H1 (cell line): ENCODE data around the gene TIMP3. TPM values are rescaled to one million over a fixed set of nuclear protein-coding genes. Genes with fewer than 3 reads are reported as not detected.

Source experiments
- CTCF ChIA-PET: fragments of 300-600 bp; sonication (Branson Sonifier 250); formaldehyde crosslinking; loops from one replicate; lab custom pipeline; 2021; ENCODE audit not compliant: partially characterized antibody; lab: Charles Lee
- POLR2A ChIA-PET: fragments of 300-600 bp; sonication (Branson Sonifier 250); formaldehyde crosslinking; loops from one replicate; lab custom pipeline; 2021; ENCODE audit warnings: inconsistent platforms; ENCODE audit not compliant: partially characterized antibody; lab: Charles Lee
- DNase-seq, 2 experiments: peaks; one replicate each; pipeline versions ENCODE4 v3.0.0 to v3.0.0-alpha.2; 2010 to 2022; ENCODE audit warnings: low spot score in 2 of 2, low read depth in 1 of 2, mixed read lengths in 1 of 2
- FAIRE-seq: peaks from 2 replicates; lab custom pipeline; 2011; peaks lifted over from hg19 to GRCh38; lab: Jason Lieb, UNC
- H2AFZ ChIP-seq: 2 replicates; pipeline ENCODE4 v1.8.1; 2012; ENCODE audit warnings: low read length, inconsistent platforms
- H2AK5ac ChIP-seq: 2 replicates; pipeline ENCODE4 v1.6.1; 2013; ENCODE audit warnings: low read depth, low read length
- H2BK120ac ChIP-seq: replicated peaks from 2 replicates; pipeline ENCODE3; 2013; ENCODE audit warnings: low read depth, low read length, inconsistent platforms
- H2BK12ac ChIP-seq: 2 replicates; pipeline ENCODE4 v1.6.1; 2013; ENCODE audit warnings: low read depth, low read length
- H2BK15ac ChIP-seq: 2 replicates; pipeline ENCODE4 v1.6.1; 2013; ENCODE audit warnings: low read length
- H2BK20ac ChIP-seq: 2 replicates; pipeline ENCODE4 v1.6.1; 2013; ENCODE audit warnings: low read length
- H2BK5ac ChIP-seq: 2 replicates; pipeline ENCODE4 v1.6.1; 2013; ENCODE audit warnings: low read depth, low read length
- H3K14ac ChIP-seq: 2 replicates; pipeline ENCODE4 v1.6.1; 2013; ENCODE audit warnings: inconsistent platforms; ENCODE audit not compliant: insufficient read length
- H3K18ac ChIP-seq: 2 replicates; pipeline ENCODE4 v1.6.1; 2013; ENCODE audit warnings: low read length; ENCODE audit errors: extremely low read depth
- H3K23ac ChIP-seq: 2 replicates; pipeline ENCODE4 v1.6.1; 2013; ENCODE audit warnings: inconsistent platforms; ENCODE audit not compliant: insufficient read length
- H3K23me2 ChIP-seq: 2 replicates; pipeline ENCODE4 v1.6.1; 2013; ENCODE audit warnings: low read depth, low read length
- H3K27ac ChIP-seq: 2 replicates; pipeline ENCODE4 v1.6.1; 2011; ENCODE audit warnings: low read depth, low read length, inconsistent platforms
- H3K27me3 ChIP-seq, 4 experiments: replicated peaks in 1 of 4; 1 replicate in 1 of 4; 2 replicates in 3 of 4; pipeline versions ENCODE4 v1.6.1 to v1.8.1; 2011 to 2013; ENCODE audit warnings: low read length in 3 of 4, mild to moderate bottlenecking in 3 of 4, inconsistent platforms in 2 of 4, mixed read lengths in 2 of 4, moderate library complexity in 1 of 4; ENCODE audit not compliant: control insufficient read depth in 3 of 4, insufficient read depth in 3 of 4; ENCODE audit errors: extremely low read depth in 1 of 4
- H3K36me3 ChIP-seq, 4 experiments: 2 replicates each; pipeline versions ENCODE4 v1.6.1 to v1.8.1; 2011 to 2013; ENCODE audit warnings: mild to moderate bottlenecking in 4 of 4, low read length in 3 of 4, moderate library complexity in 2 of 4, control low read depth in 1 of 4, inconsistent platforms in 1 of 4; ENCODE audit not compliant: insufficient read depth in 4 of 4, control insufficient read depth in 2 of 4
- H3K4ac ChIP-seq: replicated peaks from 2 replicates; pipeline ENCODE3; 2013; ENCODE audit warnings: low read length, low read depth, mixed read lengths, inconsistent platforms; ENCODE audit not compliant: insufficient read length
- H3K4me1 ChIP-seq, 4 experiments: replicated peaks in 1 of 4; 1 replicate in 1 of 4; 2 replicates in 3 of 4; pipeline versions ENCODE4 v1.6.1 to v1.8.1; 2011 to 2013; ENCODE audit warnings: low read length in 3 of 4, inconsistent platforms in 2 of 4, mixed read lengths in 1 of 4; ENCODE audit not compliant: insufficient read depth in 4 of 4, control insufficient read depth in 3 of 4
- H3K4me2 ChIP-seq, 2 experiments: 2 replicates each; pipeline versions ENCODE4 v1.6.1 to v1.8.1; 2011 to 2013; ENCODE audit warnings: low read depth in 2 of 2, low read length in 2 of 2, control low read depth in 1 of 2, inconsistent platforms in 1 of 2, mild to moderate bottlenecking in 1 of 2; ENCODE audit not compliant: insufficient read depth in 1 of 2
- H3K4me3 ChIP-seq, 4 experiments: fragments of 200-600, 300-600 bp in 1 of 4; sonication (generic), shearing (Covaris generic), sonication (Bioruptor Twin) in 1 of 4; 2 replicates each; pipeline versions ENCODE4 v1.5.1 to v1.8.1; 2011 to 2016; ENCODE audit warnings: low read length in 4 of 4, low read depth in 3 of 4, control low read depth in 2 of 4, inconsistent platforms in 2 of 4, mild to moderate bottlenecking in 2 of 4, mixed read lengths in 1 of 4, moderate library complexity in 1 of 4; ENCODE audit not compliant: insufficient read depth in 2 of 4; ENCODE audit errors: extremely low read depth in 1 of 4
- H3K56ac ChIP-seq: replicated peaks from 2 replicates; pipeline ENCODE3; 2013; ENCODE audit warnings: low read depth, mild to moderate bottlenecking, mixed read lengths, low read length, inconsistent platforms; ENCODE audit not compliant: insufficient read length
- H3K79me1 ChIP-seq: 2 replicates; pipeline ENCODE4 v1.6.1; 2013; ENCODE audit warnings: low read depth, low read length, control low read depth
- H3K79me2 ChIP-seq, 2 experiments: 2 replicates each; pipeline versions ENCODE4 v1.6.1 to v1.8.1; 2012 to 2013; ENCODE audit warnings: low read length in 2 of 2, mild to moderate bottlenecking in 2 of 2, inconsistent platforms in 1 of 2; ENCODE audit not compliant: insufficient read depth in 2 of 2, control insufficient read depth in 1 of 2
- H3K9ac ChIP-seq, 4 experiments: replicated peaks in 1 of 4; 1 replicate in 1 of 4; 2 replicates in 3 of 4; pipeline versions ENCODE4 v1.6.1 to v1.8.1; 2011 to 2013; ENCODE audit warnings: low read depth in 3 of 4, low read length in 3 of 4, control low read depth in 2 of 4, mild to moderate bottlenecking in 2 of 4, moderate library complexity in 2 of 4, inconsistent platforms in 1 of 4; ENCODE audit errors: extremely low read depth in 1 of 4
- H3K9me3 ChIP-seq, 2 experiments: 2 replicates each; pipeline versions ENCODE4 v1.6.1 to v1.8.1; 2012 to 2013; ENCODE audit warnings: mild to moderate bottlenecking in 2 of 2, moderate library complexity in 2 of 2, control low read depth in 1 of 2, inconsistent platforms in 1 of 2, low read depth in 1 of 2, low read length in 1 of 2, mixed read lengths in 1 of 2; ENCODE audit not compliant: insufficient read depth in 2 of 2
- H4K20me1 ChIP-seq, 2 experiments: replicated peaks in 1 of 2; 2 replicates each; pipeline versions ENCODE3 to v1.8.1; 2011 to 2013; ENCODE audit warnings: inconsistent platforms in 2 of 2, low read length in 2 of 2, mild to moderate bottlenecking in 1 of 2; ENCODE audit not compliant: insufficient read depth in 2 of 2, control insufficient read depth in 1 of 2
- H4K5ac ChIP-seq: 2 replicates; pipeline ENCODE4 v1.6.1; 2013; ENCODE audit warnings: low read length, low read depth, mixed read lengths, inconsistent platforms; ENCODE audit not compliant: insufficient read length
- H4K8ac ChIP-seq: 2 replicates; pipeline ENCODE4 v1.8.0; 2013; ENCODE audit warnings: mild to moderate bottlenecking, moderate library complexity, low read length, inconsistent platforms; ENCODE audit not compliant: insufficient read depth; ENCODE audit errors: extremely low read depth
- H4K91ac ChIP-seq: replicated peaks from 2 replicates; pipeline ENCODE3; 2013; ENCODE audit warnings: low read length, mixed read lengths, inconsistent platforms; ENCODE audit not compliant: insufficient read length
- ASH2L ChIP-seq: fragments of 200-600, 300-600 bp; sonication (generic); IDR thresholded peaks from one replicate; pipeline ENCODE4 v1.7.1; 2017; ENCODE audit warnings: low read length
- GTF2F1 ChIP-seq: IDR thresholded peaks from 2 replicates; pipeline ENCODE4 v1.6.1; 2012; ENCODE audit warnings: low read depth, low read length, improper control_type of control experiment, borderline replicate concordance
- KDM5A ChIP-seq: fragments of 200-600 bp; IDR thresholded peaks from 2 replicates; pipeline ENCODE4 v1.7.1; 2012; ENCODE audit warnings: mild to moderate bottlenecking, low read length, inconsistent platforms, mixed read lengths
- PHF8 ChIP-seq: fragments of 200-600 bp; sonication (generic); conservative IDR thresholded peaks from 2 replicates; pipeline ENCODE4 v1.7.1; 2012; ENCODE audit warnings: low read depth, mild to moderate bottlenecking, inconsistent platforms, low read length, moderate library complexity
- POLR2AphosphoS5 ChIP-seq: IDR thresholded peaks from 2 replicates; pipeline ENCODE4 v1.6.1; 2011; ENCODE audit warnings: low read depth, low read length
- WGBS, 2 experiments: shearing (Covaris generic) in 1 of 2; methylation state at CpG; one replicate each; pipeline versions ENCODE4 v1.1.6 to v1.1.7; 2013 to 2015; ENCODE audit warnings: low lambda C conversion rate in 2 of 2, mixed read lengths in 2 of 2, inconsistent platforms in 1 of 2, low coverage in 1 of 2, missing lambda C conversion rate in 1 of 2; ENCODE audit not compliant: insufficient replicate concordance in 2 of 2, insufficient coverage in 1 of 2, insufficient read length in 1 of 2; ENCODE audit errors: extremely low coverage in 1 of 2, missing lambda C conversion rate in 1 of 2; 5-methylcytosine and 5-hydroxymethylcytosine counted together
- polyA plus RNA-seq, 7 experiments: library from polyadenylated mRNA; depleted of rRNA in 3 of 7; stranded (reverse) in 5 of 7; unstranded in 2 of 7; fragments of >200 nt in 5 of 7; fragments of 200-250 nt in 2 of 7; gene quantifications; 1 replicate in 5 of 7; 2 replicates in 1 of 7; 4 replicates in 1 of 7; pipeline versions ENCODE4 v1.2.1 to v1.2.3, GENCODE V29; 2011 to 2013; ENCODE audit warnings: missing spikeins in 2 of 7, mixed read lengths in 2 of 7
- total RNA-seq: library from RNA; stranded (reverse); fragmentation: NEBNext Ultra II Directional; extraction: Animal tissue kit (Norgen Biotek cat#: 25700); gene quantifications from 2 replicates; pipeline ENCODE4 v1.2.1, GENCODE V29; 2021

TIMP3 gene
- total and polyA plus RNA-seq, 2 of the 8 experiments (the other 6 are each of a cell fraction or from before 2014, with no cell fraction given) = 1.3 to 4.7 TPM

- H3K4me2 ChIP-seq = no peak overlapping the region; a peak in 1 of 4 replicates
- TF ChIP-seq GTF2F1 (no peak), PHF8 (no peak), KDM5A (no peak), POLR2AphosphoS5 (no peak), ASH2L (no peak)
Measured at GRCh38 chr22:32800158-32800882, 1.2 kb upstream of the TIMP3 start.

More at GRCh38 chr22:32800158-32800882, 1.2 kb upstream of the TIMP3 start:
- Histone ChIP-seq H3K4me3 (no peak overlapping the region), H3K27ac (no peak overlapping the region), H4K20me1 (peaks cover 12 to 22% of the 10 kb centered on the region in 2 experiments), H3K14ac (no peak overlapping the region), H3K36me3 (no peaks in the 10 kb centered on the region), H3K23me2 (peaks cover 9% of the 10 kb centered on the region; the same call in 1 of the 2 replicates), H4K91ac (no peak overlapping the region), H3K27me3 (peaks cover 0 to 32% (median 23%) of the 10 kb centered on the region in 4 experiments; a peak in 5 of 7 replicates), H3K23ac (no peak overlapping the region), H2BK20ac (no peak overlapping the region), H3K4me1 (peaks cover 0 to 20% (median 9%) of the 10 kb centered on the region in 4 experiments; a peak in 6 of 7 replicates), H3K18ac (no peak overlapping the region), H3K4ac (no peak overlapping the region), H3K79me1 (no peaks in the 10 kb centered on the region), H4K5ac (no peak overlapping the region), H3K9ac (no peak overlapping the region), H2BK15ac (no peak overlapping the region), H2BK120ac (no peak overlapping the region), H2BK12ac (no peak overlapping the region), H2AFZ (no peak overlapping the region), H2AK5ac (no peak overlapping the region), H3K56ac (no peak overlapping the region), H3K9me3 (no peaks in the 10 kb centered on the region), H3K79me2 (no peaks in the 10 kb centered on the region), H4K8ac (no peak overlapping the region), H2BK5ac (no peak overlapping the region)
- FAIRE-seq (no peak), DNase-seq (no peak)
- 93% methylated on average over 8 of the region's 8 CpGs; no CpG with 5 or more reads in 1 of the 2 experiments for WGBS, 2 experiments
- ChIA-PET POLR2A (interaction anchor here (1.0 to 4.1 kb wide), 4 partner anchors 7 to 261 kb away, joined by 3 to 30 read pairs (median 4); no protein-coding TSS in a partner anchor), CTCF (interaction anchor here (0.8 to 12.8 kb wide), 8 partner anchors 15 to 271 kb away, joined by 3 to 167 read pairs (median 4); no protein-coding TSS in a partner anchor)
